ENCODE measurements around the gene SUFU.

The SUFU gene

GRCh38 chr10:102676534-102677315 lies 173.0 kb downstream of the SUFU start:
- DNase-seq = no peak

- DNase-seq = no peak
These were observed 173.7 kb downstream of the SUFU start for GRCh38 chr10:102677331-102678067.

GRCh38 chr10:102678068-102678400 lies 174.3 kb downstream of the SUFU start:
- DNase-seq = no peak

GRCh38 chr10:102678842-102679289 lies 175.1 kb downstream of the SUFU start:
- DNase-seq = peak; percentile 83

- DNase-seq = no peak
These were observed 175.8 kb downstream of the SUFU start for GRCh38 chr10:102679596-102679995.

- DNase-seq = no peak
These were observed 177.9 kb downstream of the SUFU start for GRCh38 chr10:102681696-102682095.

- no peak for DNase-seq
These were observed 178.6 kb downstream of the SUFU start for GRCh38 chr10:102682416-102682815.

- DNase-seq = no peak
These were observed 179.2 kb downstream of the SUFU start for GRCh38 chr10:102682981-102683380.
